Upper lobe of left lung (tissue), 4 donors: ENCODE results near the gene TMEM178B.

ENCODE experiments used
- POLR2A ChIP-seq, 4 donors: fragments of 450-650 bp; IDR thresholded peaks; one replicate each; pipeline ENCODE4 v1.5.1; 2016 to 2017; ENCODE audit warnings: antibody characterized with exemption in 4 of 4, mild to moderate bottlenecking in 2 of 4
- POLR2AphosphoS5 ChIP-seq, 2 donors: sonication (generic); formaldehyde crosslinking; IDR thresholded peaks; one replicate each; pipeline ENCODE4 v1.5.1; 2017; ENCODE audit warnings: antibody characterized with exemption in 2 of 2
- TF ChIP-seq, protein P1 (sequence below), 6 experiments: fragments of 450-650 bp in 4 of 6; fragments of 200-600 bp in 2 of 6; sonication (generic) in 2 of 6; IDR thresholded peaks; one replicate each; pipeline ENCODE4 v1.5.1; 2016 to 2019; ENCODE audit warnings: antibody characterized with exemption in 6 of 6

DNA sequence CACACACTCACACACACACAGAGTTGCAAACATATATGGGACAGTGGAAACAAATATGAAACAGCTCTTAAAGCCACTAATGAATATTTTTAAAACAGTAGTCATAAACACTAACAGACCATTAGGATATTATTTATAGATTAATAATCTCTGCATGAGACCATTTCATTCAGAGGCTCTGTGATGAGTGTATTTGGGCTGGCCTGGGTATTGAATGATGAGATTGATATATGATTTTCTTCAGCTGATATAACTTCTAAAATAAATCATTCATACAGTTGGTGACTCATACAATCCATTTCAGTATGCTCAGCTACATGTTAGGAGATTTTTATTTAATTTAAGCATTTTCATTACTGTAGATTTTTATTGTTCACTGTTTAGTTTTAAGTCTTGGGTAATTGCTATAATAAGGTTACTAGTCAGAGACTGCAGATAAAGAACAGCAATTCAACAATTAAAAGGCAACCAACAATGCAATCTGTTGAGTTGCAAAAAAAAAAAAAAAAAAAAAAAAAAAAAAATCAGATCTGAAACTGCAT, 452.2 kb downstream of the TMEM178B start:
- TF ChIP-seq, protein P1, sequence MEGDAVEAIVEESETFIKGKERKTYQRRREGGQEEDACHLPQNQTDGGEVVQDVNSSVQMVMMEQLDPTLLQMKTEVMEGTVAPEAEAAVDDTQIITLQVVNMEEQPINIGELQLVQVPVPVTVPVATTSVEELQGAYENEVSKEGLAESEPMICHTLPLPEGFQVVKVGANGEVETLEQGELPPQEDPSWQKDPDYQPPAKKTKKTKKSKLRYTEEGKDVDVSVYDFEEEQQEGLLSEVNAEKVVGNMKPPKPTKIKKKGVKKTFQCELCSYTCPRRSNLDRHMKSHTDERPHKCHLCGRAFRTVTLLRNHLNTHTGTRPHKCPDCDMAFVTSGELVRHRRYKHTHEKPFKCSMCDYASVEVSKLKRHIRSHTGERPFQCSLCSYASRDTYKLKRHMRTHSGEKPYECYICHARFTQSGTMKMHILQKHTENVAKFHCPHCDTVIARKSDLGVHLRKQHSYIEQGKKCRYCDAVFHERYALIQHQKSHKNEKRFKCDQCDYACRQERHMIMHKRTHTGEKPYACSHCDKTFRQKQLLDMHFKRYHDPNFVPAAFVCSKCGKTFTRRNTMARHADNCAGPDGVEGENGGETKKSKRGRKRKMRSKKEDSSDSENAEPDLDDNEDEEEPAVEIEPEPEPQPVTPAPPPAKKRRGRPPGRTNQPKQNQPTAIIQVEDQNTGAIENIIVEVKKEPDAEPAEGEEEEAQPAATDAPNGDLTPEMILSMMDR (IDR thresholded peaks at IDR 0.05), result no peak
- TF ChIP-seq POLR2A (IDR thresholded peaks at IDR 0.05) (no peak), POLR2AphosphoS5 (IDR thresholded peaks at IDR 0.05) (no peak)
